ENCODE results near the gene ADORA2A.

- no peak for TF ChIP-seq ZNF274 (IDR thresholded peaks at IDR 0.05; ENCODE audit: low read depth, low read length)
- no peak for TF ChIP-seq ZFX (IDR thresholded peaks at IDR 0.05)
- peak in 2 of 3 experiments; percentile 29 to 42; a peak in 2 of 6 replicates for TF ChIP-seq CTCF (IDR thresholded peaks at IDR 0.05 in 2 of 3, conservative IDR thresholded peaks at IDR 0.05 in 1 of 3; ENCODE audit: borderline replicate concordance in 1 of 3, insufficient read depth in 1 of 3, low read depth in 2 of 3, low read length in 2 of 3)
- TF ChIP-seq MAX (IDR thresholded peaks at IDR 0.05), result no peak
- TF ChIP-seq YY1 (IDR thresholded peaks at IDR 0.05; ENCODE audit: extremely low read depth, insufficient replicate concordance, low read depth, low read length), result no peak
- TF ChIP-seq, protein P1, sequence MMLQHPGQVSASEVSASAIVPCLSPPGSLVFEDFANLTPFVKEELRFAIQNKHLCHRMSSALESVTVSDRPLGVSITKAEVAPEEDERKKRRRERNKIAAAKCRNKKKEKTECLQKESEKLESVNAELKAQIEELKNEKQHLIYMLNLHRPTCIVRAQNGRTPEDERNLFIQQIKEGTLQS (IDR thresholded peaks at IDR 0.05), result no peak
- no peak for TF ChIP-seq EZH2 (IDR thresholded peaks at IDR 0.05)
- no peak for TF ChIP-seq POLR2A (IDR thresholded peaks at IDR 0.05; ENCODE audit: borderline replicate concordance, extremely low read depth, insufficient read depth, insufficient read length)
- TF ChIP-seq TCF7L2 (IDR thresholded peaks at IDR 0.05; ENCODE audit: borderline replicate concordance, extremely low read depth, insufficient read depth, insufficient read length), result no peak
- TF ChIP-seq POLR2AphosphoS5 (IDR thresholded peaks at IDR 0.05; ENCODE audit: low read depth, low read length), result no peak
- no peak for TF ChIP-seq SIN3A (IDR thresholded peaks at IDR 0.05; ENCODE audit: low read depth)
These were observed 58.2 kb downstream of the ADORA2A start for GRCh38 chr22:24485608-24486007.
